HL-60 (cell line): ENCODE results near the gene RGS6.
"Not testable (repeated sequence)": the region's sequence is repeated elsewhere in the genome, so short reads cannot be mapped to it uniquely, and the experiment has no call there.

Experiments
- DNase-seq, 2 experiments: peaks; one replicate each; pipeline ENCODE4 v3.0.0-alpha.2; 2010 to 2020; ENCODE audit warnings: low read depth in 1 of 2, low spot score in 1 of 2
- H3K27ac ChIP-seq: fragments of 250-450 bp; sonication (Bioruptor Pico); replicated peaks from 2 replicates; pipeline ENCODE4 v1.5.1; 2020; ENCODE audit warnings: mild to moderate bottlenecking, moderate library complexity
- H3K27me3 ChIP-seq: fragments of 250-450 bp; sonication (Bioruptor Pico); 2 replicates; pipeline ENCODE4 v1.5.1; 2021; ENCODE audit warnings: mild to moderate bottlenecking, moderate library complexity; ENCODE audit not compliant: insufficient read depth, poor library complexity, severe bottlenecking
- H3K4me3 ChIP-seq: replicated peaks from 2 replicates; pipeline ENCODE4 v1.5.1; 2011; ENCODE audit warnings: mild to moderate bottlenecking, control low read depth, low read length; ENCODE audit not compliant: insufficient read depth
- CTCF ChIP-seq: IDR thresholded peaks from one replicate; pipeline ENCODE4 v1.5.1; 2011; ENCODE audit warnings: low read length, control low read depth, inconsistent platforms; ENCODE audit not compliant: insufficient read depth
- GABPA ChIP-seq: IDR thresholded peaks from 2 replicates; pipeline ENCODE4 v1.6.1; 2012; ENCODE audit warnings: low read depth
- POLR2AphosphoS5 ChIP-seq: IDR thresholded peaks from 2 replicates; pipeline ENCODE4 v1.6.1; 2012; ENCODE audit warnings: low read depth
- REST ChIP-seq: IDR thresholded peaks from 2 replicates; pipeline ENCODE4 v1.6.1; 2012; ENCODE audit warnings: low read depth; ENCODE audit not compliant: insufficient replicate concordance
- SPI1 ChIP-seq: IDR thresholded peaks from 2 replicates; pipeline ENCODE4 v1.6.1; 2012; ENCODE audit warnings: low read depth, mild to moderate bottlenecking, borderline replicate concordance

The RGS6 gene

GRCh38 chr14:71941616-71942015 is 9.4 kb downstream of the RGS6 start:
- not testable (repeated sequence) for H3K27me3 ChIP-seq, DNase-seq, H3K27ac ChIP-seq, H3K4me3 ChIP-seq

GRCh38 chr14:71942904-71943694 is 10.9 kb downstream of the RGS6 start:
- H3K27me3 ChIP-seq = no peaks in the 10 kb centered on the region
- H3K27ac ChIP-seq = no peak overlapping the region
- no peak for DNase-seq
- no peak overlapping the region for H3K4me3 ChIP-seq
- TF ChIP-seq SPI1 = peak; percentile 75
- TF ChIP-seq REST = no peak

- TF ChIP-seq POLR2AphosphoS5 = no peak
- no peak for TF ChIP-seq SPI1
- no peak for TF ChIP-seq GABPA
- TF ChIP-seq REST = no peak
- no peak for TF ChIP-seq CTCF
These were observed 11.4 kb downstream of the RGS6 start for GRCh38 chr14:71943695-71944018.

GRCh38 chr14:71947947-71948500 is 15.8 kb downstream of the RGS6 start:
- H3K27ac ChIP-seq = no peak overlapping the region
- no peak for TF ChIP-seq POLR2AphosphoS5
- no peak for TF ChIP-seq REST
- peak in 1 of 2 experiments; percentile 5 for DNase-seq
- H3K4me3 ChIP-seq = no peak overlapping the region
- no peaks in the 10 kb centered on the region for H3K27me3 ChIP-seq

More at GRCh38 chr14:71943695-71944018, 11.4 kb downstream of the RGS6 start:
- Histone ChIP-seq H3K27ac (no peak overlapping the region), H3K27me3 (no peaks in the 10 kb centered on the region), H3K4me3 (no peak overlapping the region)
- DNase-seq = no peak
